SHP77 (cell line): Measurements from ENCODE around the gene PCDH17.

ENCODE experiments used
- DNase-seq, 2 experiments: peaks; one replicate each; lab custom pipeline; 2025; lab: John Stamatoyannopoulos, UW

The PCDH17 gene

GRCh38 chr13:57726981-57727380, 95.4 kb downstream of the PCDH17 start:
- DNase-seq = no peak

- no peak for DNase-seq
Measured at GRCh38 chr13:57734306-57734705, 102.8 kb downstream of the PCDH17 start.

- peak in 1 of 2 experiments; percentile 11 for DNase-seq
Measured at GRCh38 chr13:57739089-57739488, 107.5 kb downstream of the PCDH17 start.

GRCh38 chr13:57739543-57740190, 108.1 kb downstream of the PCDH17 start:
- DNase-seq = no peak

GRCh38 chr13:57740719-57741118, 109.2 kb downstream of the PCDH17 start:
- DNase-seq = no peak

- no peak for DNase-seq
Measured at GRCh38 chr13:57748096-57748495, 116.6 kb downstream of the PCDH17 start.

- no peak for DNase-seq
Measured at GRCh38 chr13:57760951-57761350, 129.4 kb downstream of the PCDH17 start.

- no peak for DNase-seq
Measured at GRCh38 chr13:57763689-57764088, 132.1 kb downstream of the PCDH17 start.
